Progenitor cell of endocrine pancreas (in vitro differentiated cells): Measurements from ENCODE around the gene NPTXR. TPM values are rescaled to one million over a fixed set of nuclear protein-coding genes. Genes with fewer than 3 reads are reported as not detected.

ENCODE experiments used
- DNase-seq: peaks from one replicate; pipeline ENCODE4 v3.0.0; 2021; ENCODE audit warnings: low spot score; ENCODE audit not compliant: unreplicated experiment
- H3K27ac Mint-ChIP-seq: 2 replicates; pipeline ENCODE4 v1.8.0; 2021; ENCODE audit warnings: mild to moderate bottlenecking, moderate library complexity, mixed read lengths
- H3K27me3 Mint-ChIP-seq: 2 replicates; pipeline ENCODE4 v1.8.0; 2021; ENCODE audit warnings: mixed read lengths
- H3K36me3 Mint-ChIP-seq: 2 replicates; pipeline ENCODE4 v1.8.0; 2022; ENCODE audit warnings: mixed read lengths; ENCODE audit not compliant: insufficient read depth
- H3K4me1 Mint-ChIP-seq: 2 replicates; pipeline ENCODE4 v1.8.0; 2021; ENCODE audit warnings: low read depth, mixed read lengths
- H3K4me3 Mint-ChIP-seq: 2 replicates; pipeline ENCODE4 v1.8.0; 2021; ENCODE audit warnings: low read depth, mild to moderate bottlenecking, moderate library complexity, mixed read lengths
- H3K9me3 Mint-ChIP-seq: 2 replicates; pipeline ENCODE4 v1.8.0; 2021; ENCODE audit warnings: low read depth, mixed read lengths
- total RNA-seq: library from RNA; stranded (reverse); gene quantifications from 2 replicates; pipeline ENCODE4 v1.2.1, GENCODE V29; 2021
- TF ChIP-seq, protein P1 (sequence below): fragments of 200-600 bp; sonication (generic); IDR thresholded peaks from one replicate; pipeline ENCODE4 v1.5.0; 2021; ENCODE audit warnings: antibody characterized with exemption, mild to moderate bottlenecking; ENCODE audit not compliant: unreplicated experiment

NPTXR gene
- total RNA-seq, 1 donor from 2014 or later = 4.7 TPM

DNA sequence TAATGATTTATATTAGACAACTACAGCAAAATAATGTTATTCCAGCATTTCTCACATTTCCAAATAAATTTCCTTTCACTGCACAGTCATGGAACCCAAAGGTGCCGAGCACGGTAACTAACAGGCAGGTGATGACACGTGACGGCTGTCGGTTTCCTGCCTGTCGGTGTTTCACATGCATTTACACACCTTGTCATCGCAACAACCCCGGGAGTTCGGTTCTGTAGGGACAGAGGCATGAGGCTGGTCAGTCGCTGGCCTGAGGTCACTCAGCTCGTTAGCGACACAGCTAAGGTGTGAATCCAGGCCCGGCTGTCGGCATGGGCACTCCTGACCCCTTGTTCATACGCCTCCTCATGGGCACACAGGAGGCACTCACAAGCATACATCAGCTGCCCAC, 59.8 kb downstream of the NPTXR start:
- Mint-ChIP-seq H3K27ac (no peak overlapping the region), H3K27me3 (no peaks in the 10 kb centered on the region), H3K36me3 (peaks cover 5% of the 10 kb centered on the region), H3K4me1 (no peaks in the 10 kb centered on the region), H3K4me3 (no peak overlapping the region), H3K9me3 (no peaks in the 10 kb centered on the region)
- TF ChIP-seq, protein P1, sequence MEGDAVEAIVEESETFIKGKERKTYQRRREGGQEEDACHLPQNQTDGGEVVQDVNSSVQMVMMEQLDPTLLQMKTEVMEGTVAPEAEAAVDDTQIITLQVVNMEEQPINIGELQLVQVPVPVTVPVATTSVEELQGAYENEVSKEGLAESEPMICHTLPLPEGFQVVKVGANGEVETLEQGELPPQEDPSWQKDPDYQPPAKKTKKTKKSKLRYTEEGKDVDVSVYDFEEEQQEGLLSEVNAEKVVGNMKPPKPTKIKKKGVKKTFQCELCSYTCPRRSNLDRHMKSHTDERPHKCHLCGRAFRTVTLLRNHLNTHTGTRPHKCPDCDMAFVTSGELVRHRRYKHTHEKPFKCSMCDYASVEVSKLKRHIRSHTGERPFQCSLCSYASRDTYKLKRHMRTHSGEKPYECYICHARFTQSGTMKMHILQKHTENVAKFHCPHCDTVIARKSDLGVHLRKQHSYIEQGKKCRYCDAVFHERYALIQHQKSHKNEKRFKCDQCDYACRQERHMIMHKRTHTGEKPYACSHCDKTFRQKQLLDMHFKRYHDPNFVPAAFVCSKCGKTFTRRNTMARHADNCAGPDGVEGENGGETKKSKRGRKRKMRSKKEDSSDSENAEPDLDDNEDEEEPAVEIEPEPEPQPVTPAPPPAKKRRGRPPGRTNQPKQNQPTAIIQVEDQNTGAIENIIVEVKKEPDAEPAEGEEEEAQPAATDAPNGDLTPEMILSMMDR = no peak
- DNase-seq = no peak

DNA sequence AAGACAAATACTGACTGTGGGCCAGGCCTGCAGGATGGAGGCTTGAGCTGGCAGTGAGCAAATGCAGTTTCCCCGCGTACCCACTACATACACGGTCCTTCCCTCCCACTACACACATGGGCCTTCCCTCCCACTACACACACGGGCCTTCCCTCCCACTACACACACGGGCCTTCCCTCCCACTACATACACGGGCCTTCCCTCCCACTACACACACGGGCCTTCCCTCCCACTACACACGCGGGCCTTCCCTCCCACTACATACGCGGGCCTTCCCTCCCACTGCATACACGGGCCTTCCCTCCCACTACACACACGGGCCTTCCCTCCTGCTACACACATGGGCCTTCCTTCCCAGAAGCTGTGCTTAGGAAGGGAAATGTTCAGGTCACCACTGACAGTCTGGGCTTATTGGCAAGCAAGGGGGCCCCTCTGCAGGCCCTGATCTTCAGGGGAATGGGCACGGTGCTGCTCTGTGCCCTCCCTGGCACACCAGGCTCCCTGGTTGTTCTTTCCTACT, 60.7 kb downstream of the NPTXR start:
- Mint-ChIP-seq H3K9me3 (no peaks in the 10 kb centered on the region), H3K4me3 (no peak overlapping the region), H3K36me3 (peaks cover 5% of the 10 kb centered on the region), H3K27ac (no peak overlapping the region), H3K4me1 (no peaks in the 10 kb centered on the region), H3K27me3 (no peaks in the 10 kb centered on the region)
- DNase-seq = no peak
- TF ChIP-seq, protein P1 = no peak

DNA sequence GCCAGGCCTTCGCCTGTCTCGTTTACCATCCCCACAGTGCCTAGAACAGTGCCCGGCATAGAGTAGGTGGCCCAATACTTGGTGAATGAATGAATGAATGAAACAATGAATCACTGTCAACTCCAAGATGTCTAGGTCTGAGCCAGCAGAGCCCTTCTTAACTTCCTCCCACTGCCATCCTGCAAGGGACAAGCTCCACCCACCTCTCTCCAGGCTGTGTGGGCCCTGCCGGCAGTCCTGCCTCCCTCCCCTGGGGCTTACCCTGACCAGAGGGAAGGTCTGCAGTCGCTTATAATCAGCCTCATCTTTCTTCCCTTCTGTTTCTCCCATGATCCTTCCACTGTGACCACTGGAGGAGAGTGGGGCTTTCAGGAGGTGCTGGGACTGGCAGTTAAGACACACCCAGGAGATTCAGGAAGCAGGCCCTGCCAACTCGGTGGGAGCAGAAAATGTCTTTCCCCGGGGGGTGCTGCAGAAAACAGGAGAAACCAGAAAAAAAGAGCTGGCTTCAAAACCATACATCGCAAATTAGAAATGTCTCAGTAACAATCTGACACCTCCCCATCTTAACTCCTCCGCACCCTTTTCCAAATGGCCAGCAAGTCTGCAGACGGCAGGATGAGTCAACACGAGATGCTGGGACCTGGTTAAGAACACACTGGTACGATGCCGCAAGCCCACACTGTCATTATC, 61.3 kb downstream of the NPTXR start:
- DNase-seq = no peak
- no peak overlapping the region for H3K27ac Mint-ChIP-seq
- H3K4me3 Mint-ChIP-seq = no peak overlapping the region

DNA sequence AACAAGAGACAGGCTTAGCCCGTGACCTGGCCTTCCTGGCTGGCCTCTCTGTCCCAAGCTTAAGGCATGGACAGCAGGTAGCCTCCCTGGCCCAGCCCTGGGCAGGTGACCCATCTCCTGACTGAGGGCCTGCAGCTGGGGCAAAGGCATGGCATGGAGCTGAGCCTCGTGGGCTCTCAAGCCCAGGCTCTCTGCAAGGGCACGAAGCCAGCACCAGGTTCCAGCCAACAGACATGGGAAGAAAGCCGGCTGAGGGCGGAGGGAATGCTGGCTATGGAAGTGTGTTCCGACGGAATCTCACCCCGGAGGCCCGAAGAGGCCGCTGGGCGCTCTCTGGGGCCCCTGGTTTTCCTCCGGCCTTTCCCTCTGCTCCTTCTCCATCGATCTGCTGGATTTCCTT, 62.8 kb downstream of the NPTXR start:
- Mint-ChIP-seq H3K36me3 (peaks cover 5% of the 10 kb centered on the region), H3K27ac (no peak overlapping the region), H3K4me1 (no peaks in the 10 kb centered on the region), H3K4me3 (no peak overlapping the region), H3K9me3 (no peaks in the 10 kb centered on the region), H3K27me3 (no peaks in the 10 kb centered on the region)
- no peak for DNase-seq
- TF ChIP-seq, protein P1 = no peak

More for the DNA sequence above, 61.3 kb downstream of the NPTXR start:
- Mint-ChIP-seq H3K4me1 (no peaks in the 10 kb centered on the region), H3K27me3 (no peaks in the 10 kb centered on the region), H3K36me3 (peaks cover 5% of the 10 kb centered on the region), H3K9me3 (no peaks in the 10 kb centered on the region)
- TF ChIP-seq, protein P1 = no peak

DNA sequence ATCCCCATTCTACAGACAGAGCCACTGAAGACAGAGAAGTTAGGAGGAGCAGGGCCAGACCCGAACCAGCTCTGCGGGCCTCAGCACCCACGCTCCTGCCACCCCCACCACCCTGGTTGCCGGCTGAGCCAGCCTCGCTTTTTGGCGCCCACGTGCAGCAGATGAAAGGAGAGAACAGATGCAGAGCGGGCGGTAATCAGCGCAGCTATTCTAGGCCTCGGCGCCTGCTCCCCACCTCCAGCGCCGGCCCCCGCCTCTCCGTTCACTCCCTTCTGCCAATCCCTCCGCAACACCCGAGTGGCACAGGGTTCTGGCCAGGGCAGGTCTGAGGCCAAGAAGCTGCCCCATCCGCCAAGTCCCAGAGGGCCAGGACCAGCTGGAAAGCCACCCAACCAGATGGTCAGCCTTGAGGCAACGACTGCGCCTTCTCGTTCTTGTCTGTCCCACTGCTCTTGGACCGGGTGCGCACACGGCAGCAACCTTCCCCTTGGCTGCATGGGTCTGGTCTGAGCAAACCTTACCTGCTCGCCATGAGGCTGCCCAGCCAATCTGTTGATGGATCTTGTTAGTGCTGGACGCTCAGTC, 66.6 kb downstream of the NPTXR start:
- Mint-ChIP-seq H3K36me3 (peaks cover 4% of the 10 kb centered on the region), H3K27me3 (no peaks in the 10 kb centered on the region), H3K9me3 (no peaks in the 10 kb centered on the region), H3K4me3 (no peak overlapping the region), H3K4me1 (no peaks in the 10 kb centered on the region), H3K27ac (no peak overlapping the region)
- DNase-seq = no peak
- TF ChIP-seq, protein P1 = no peak
